Neural progenitor cell (in vitro differentiated cells): Measurements from ENCODE around the gene EMP2.

Experiments
- CTCF ChIP-seq: fragments of 200-600 bp; sonication (generic); IDR thresholded peaks from 2 replicates; pipeline ENCODE4 v1.5.1; 2017; ENCODE audit warnings: antibody characterized with exemption, mild to moderate bottlenecking
- EZH2 ChIP-seq: fragments of 200-600 bp; sonication (generic); IDR thresholded peaks from 2 replicates; pipeline ENCODE4 v1.6.1; 2017; ENCODE audit warnings: antibody characterized with exemption, mild to moderate bottlenecking, moderate library complexity
- EZH2phosphoT487 ChIP-seq: fragments of 200-600 bp; sonication (generic); IDR thresholded peaks from 2 replicates; pipeline ENCODE4 v1.6.1; 2017; ENCODE audit warnings: antibody characterized with exemption

DNA sequence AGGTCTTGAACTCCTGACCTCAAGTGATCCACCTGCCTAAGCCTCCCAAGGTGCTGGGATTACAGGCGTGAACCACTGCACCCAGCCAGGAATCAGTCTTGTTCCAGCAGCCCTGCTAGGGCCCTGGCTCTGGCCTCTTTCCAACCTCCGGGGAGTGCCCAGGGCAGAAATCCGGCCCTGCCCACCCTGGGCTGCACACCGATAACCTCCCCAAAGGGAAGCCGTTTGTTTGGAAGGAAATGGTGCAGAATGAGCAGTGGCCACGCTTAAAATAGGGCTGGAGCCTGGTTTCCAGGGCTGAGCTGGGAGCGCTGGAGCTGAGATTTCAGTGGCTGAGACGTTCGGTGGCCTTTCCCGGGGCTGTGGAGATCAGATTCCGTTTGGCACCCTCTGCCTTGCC, 17.8 kb upstream of the EMP2 start:
- no peak for TF ChIP-seq CTCF
- no peak for TF ChIP-seq EZH2
- TF ChIP-seq EZH2phosphoT487: no peak
